Epithelial cell of prostate (primary cell): ENCODE measurements around the gene SPAG16.

Experiments used
- DNase-seq: peaks from one replicate; pipeline ENCODE4 v3.0.0-alpha.2; 2011; ENCODE audit warnings: low read depth, low spot score
- H3K27ac ChIP-seq: fragments of 450-650 bp; 2 replicates; pipeline ENCODE4 v1.5.1; 2017; ENCODE audit warnings: mild to moderate bottlenecking

The SPAG16 gene

GRCh38 chr2:214201892-214202291 is 917.6 kb downstream of the SPAG16 start:
- H3K27ac ChIP-seq, result no peak overlapping the region
- no peak for DNase-seq

- H3K27ac ChIP-seq, result no peak overlapping the region
Observed at GRCh38 chr2:214203214-214203613, 919.0 kb downstream of the SPAG16 start.

GRCh38 chr2:214203744-214204289 is 919.6 kb downstream of the SPAG16 start:
- no peak overlapping the region for H3K27ac ChIP-seq
- DNase-seq, result peak; percentile 54

More at GRCh38 chr2:214203214-214203613, 919.0 kb downstream of the SPAG16 start:
- no peak for DNase-seq

GRCh38 chr2:214215107-214215506 is 930.8 kb downstream of the SPAG16 start:
- peak; percentile 20 for DNase-seq
- H3K27ac ChIP-seq, result peak overlapping the region; percentile 44

GRCh38 chr2:214217136-214217535 is 932.9 kb downstream of the SPAG16 start:
- peak overlapping the region; percentile 27 for H3K27ac ChIP-seq

GRCh38 chr2:214217599-214217998 is 933.3 kb downstream of the SPAG16 start:
- no peak for DNase-seq
- H3K27ac ChIP-seq, result peak overlapping the region; percentile 27

More at GRCh38 chr2:214217136-214217535, 932.9 kb downstream of the SPAG16 start:
- no peak for DNase-seq

- no peak for DNase-seq
- no peak overlapping the region for H3K27ac ChIP-seq
Observed at GRCh38 chr2:214220251-214220650, 936.0 kb downstream of the SPAG16 start.

- DNase-seq, result no peak
- no peak overlapping the region for H3K27ac ChIP-seq
Observed at GRCh38 chr2:214226061-214226460, 941.8 kb downstream of the SPAG16 start.

- no peak for DNase-seq
- no peak overlapping the region for H3K27ac ChIP-seq
Observed at GRCh38 chr2:214232271-214232670, 948.0 kb downstream of the SPAG16 start.

GRCh38 chr2:214233164-214233563 is 948.9 kb downstream of the SPAG16 start:
- DNase-seq, result no peak
- no peak overlapping the region for H3K27ac ChIP-seq

GRCh38 chr2:214242797-214243196 is 958.5 kb downstream of the SPAG16 start:
- DNase-seq, result no peak
- H3K27ac ChIP-seq, result no peak overlapping the region

GRCh38 chr2:214244847-214245246 is 960.6 kb downstream of the SPAG16 start:
- H3K27ac ChIP-seq, result no peak overlapping the region
- no peak for DNase-seq

- DNase-seq, result no peak
- no peak overlapping the region for H3K27ac ChIP-seq
Observed at GRCh38 chr2:214246417-214246816, 962.2 kb downstream of the SPAG16 start.

- no peak for DNase-seq
- no peak overlapping the region for H3K27ac ChIP-seq
Observed at GRCh38 chr2:214247531-214247930, 963.3 kb downstream of the SPAG16 start.

GRCh38 chr2:214255046-214255445 is 970.8 kb downstream of the SPAG16 start:
- DNase-seq, result no peak
- no peak overlapping the region for H3K27ac ChIP-seq

- H3K27ac ChIP-seq, result no peak overlapping the region
- no peak for DNase-seq
Observed at GRCh38 chr2:214261683-214262082, 977.4 kb downstream of the SPAG16 start.

- no peak for DNase-seq
- H3K27ac ChIP-seq, result no peak overlapping the region
Observed at GRCh38 chr2:214264171-214264570, 979.9 kb downstream of the SPAG16 start.

GRCh38 chr2:214265991-214266489 is 981.8 kb downstream of the SPAG16 start:
- DNase-seq, result no peak
- H3K27ac ChIP-seq, result no peak overlapping the region

- no peak overlapping the region for H3K27ac ChIP-seq
Observed at GRCh38 chr2:214277880-214278279, 993.6 kb downstream of the SPAG16 start.

GRCh38 chr2:214286011-214286410 is 1001.7 kb downstream of the SPAG16 start:
- H3K27ac ChIP-seq, result no peak overlapping the region
- DNase-seq, result no peak

More at GRCh38 chr2:214277880-214278279, 993.6 kb downstream of the SPAG16 start:
- no peak for DNase-seq

GRCh38 chr2:214293593-214293992 is 1009.3 kb downstream of the SPAG16 start:
- no peak overlapping the region for H3K27ac ChIP-seq
- no peak for DNase-seq

- no peak overlapping the region for H3K27ac ChIP-seq
- no peak for DNase-seq
Observed at GRCh38 chr2:214294426-214294825, 1010.2 kb downstream of the SPAG16 start.
